Caco-2 (cell line): ENCODE data around the gene CCDC174. TPM values are rescaled to one million over a fixed set of nuclear protein-coding genes. Genes with fewer than 3 reads are reported as not detected.

Source experiments
- BruUV-seq: library from RNA; stranded (reverse); fragments of 400-500 nt; replicated peaks from 2 replicates; lab custom pipeline; 2021; lab: Mats Ljungman, UMichigan
- CTCF ChIA-PET: fragments of 300-600 bp; sonication (Branson Sonifier 250); formaldehyde crosslinking; loops from one replicate; lab custom pipeline; 2022; ENCODE audit warnings: antibody characterized with exemption; lab: Charles Lee
- POLR2A ChIA-PET: fragments of 300-600 bp; sonication (Branson Sonifier 250); formaldehyde crosslinking; loops from one replicate; lab custom pipeline; 2022; ENCODE audit warnings: antibody characterized with exemption; lab: Charles Lee
- DNase-seq, 2 experiments: peaks; one replicate each; pipeline versions ENCODE4 v3.0.0 to v3.0.0-alpha.2; 2020 to 2022
- H3K27me3 ChIP-seq: replicated peaks from 2 replicates; pipeline ENCODE4 v1.6.0; 2011; ENCODE audit warnings: low read length; ENCODE audit not compliant: control insufficient read depth, insufficient read depth
- H3K36me3 ChIP-seq: 2 replicates; pipeline ENCODE4 v1.5.1; 2011; ENCODE audit warnings: low read length; ENCODE audit not compliant: control insufficient read depth, insufficient read depth
- H3K4me1 ChIP-seq: fragments of 250-450 bp; sonication (Bioruptor Pico); 2 replicates; pipeline ENCODE4 v1.5.1; 2020; ENCODE audit warnings: mild to moderate bottlenecking
- H3K4me3 ChIP-seq: 2 replicates; pipeline ENCODE4 v1.5.1; 2011; ENCODE audit warnings: low read depth, mild to moderate bottlenecking, control low read depth, low read length
- H3K9me3 ChIP-seq: fragments of 250-450 bp; sonication (Bioruptor Pico); 2 replicates; pipeline ENCODE4 v1.5.1; 2020; ENCODE audit warnings: mild to moderate bottlenecking, moderate library complexity
- H3K27ac Mint-ChIP-seq: one replicate; pipeline ENCODE4 v1.8.0; 2022; ENCODE audit warnings: mixed read lengths; ENCODE audit not compliant: unreplicated experiment
- H3K27me3 Mint-ChIP-seq: one replicate; pipeline ENCODE4 v1.8.0; 2022; ENCODE audit warnings: mixed read lengths; ENCODE audit not compliant: insufficient read depth, unreplicated experiment
- H3K36me3 Mint-ChIP-seq: one replicate; pipeline ENCODE4 v1.8.0; 2022; ENCODE audit warnings: mild to moderate bottlenecking, mixed read lengths; ENCODE audit not compliant: insufficient read depth, unreplicated experiment
- H3K4me1 Mint-ChIP-seq: one replicate; pipeline ENCODE4 v1.8.0; 2022; ENCODE audit warnings: low read depth, mixed read lengths; ENCODE audit not compliant: unreplicated experiment
- H3K4me3 Mint-ChIP-seq: one replicate; pipeline ENCODE4 v1.8.0; 2022; ENCODE audit warnings: mild to moderate bottlenecking, moderate library complexity, mixed read lengths; ENCODE audit not compliant: unreplicated experiment
- H3K9me3 Mint-ChIP-seq: one replicate; pipeline ENCODE4 v1.8.0; 2022; ENCODE audit warnings: mixed read lengths; ENCODE audit not compliant: unreplicated experiment
- intact Hi-C: fragments of 100-400 bp; cut with micrococcal nuclease; formaldehyde crosslinking; loops from one replicate; pipeline ENCODE4 v1.10.0; 2022; ENCODE audit not compliant: unreplicated experiment
- total RNA-seq: library from RNA; stranded (reverse); gene quantifications from 2 replicates; pipeline ENCODE4 v1.2.3, GENCODE V29; 2022
- TF ChIP-seq, protein P1 (sequence below), 2 experiments: fragments of 200-600 bp in 1 of 2; IDR thresholded peaks; 1 replicate in 1 of 2; 2 replicates in 1 of 2; pipeline versions ENCODE4 v1.5.1 to v1.8.0; 2011 to 2022; ENCODE audit warnings: antibody characterized with exemption in 1 of 2, control low read depth in 1 of 2, inconsistent platforms in 1 of 2, low read depth in 1 of 2, low read length in 1 of 2, mild to moderate bottlenecking in 1 of 2, moderate library complexity in 1 of 2; ENCODE audit not compliant: insufficient read depth in 1 of 2, severe bottlenecking in 1 of 2, unreplicated experiment in 1 of 2

CCDC174 gene
- total RNA-seq, 1 experiment from 2014 or later, result 22.4 TPM

DNA sequence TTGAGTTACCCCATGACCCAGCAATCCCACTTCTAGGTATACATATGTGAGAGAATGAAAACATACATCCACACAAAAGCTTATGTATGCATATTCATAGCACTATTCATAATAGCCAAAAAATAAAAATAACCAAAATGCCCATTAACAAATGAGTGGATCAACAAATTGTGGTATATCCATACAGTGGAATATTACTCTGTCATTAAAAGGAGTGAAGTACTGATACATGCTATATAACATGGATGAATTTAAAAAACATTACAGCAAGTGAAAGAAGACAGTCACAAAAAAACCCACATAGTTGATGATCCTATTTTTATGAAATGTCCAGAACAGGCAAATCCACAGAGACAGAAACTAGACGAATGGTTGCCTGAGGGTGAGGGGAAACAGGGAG is 28.6 kb downstream of the CCDC174 start:
- intact Hi-C loops, result no loop called here
- Histone ChIP-seq H3K4me3 (no peak overlapping the region), H3K9me3 (no peaks in the 10 kb centered on the region; the same call in 1 of the 2 replicates), H3K27me3 (no peaks in the 10 kb centered on the region), H3K36me3 (no peaks in the 10 kb centered on the region), H3K4me1 (peaks cover 22% of the 10 kb centered on the region)
- peaks cover 32% of the 10 kb centered on the region for H3K4me1 Mint-ChIP-seq
- TF ChIP-seq, protein P1, sequence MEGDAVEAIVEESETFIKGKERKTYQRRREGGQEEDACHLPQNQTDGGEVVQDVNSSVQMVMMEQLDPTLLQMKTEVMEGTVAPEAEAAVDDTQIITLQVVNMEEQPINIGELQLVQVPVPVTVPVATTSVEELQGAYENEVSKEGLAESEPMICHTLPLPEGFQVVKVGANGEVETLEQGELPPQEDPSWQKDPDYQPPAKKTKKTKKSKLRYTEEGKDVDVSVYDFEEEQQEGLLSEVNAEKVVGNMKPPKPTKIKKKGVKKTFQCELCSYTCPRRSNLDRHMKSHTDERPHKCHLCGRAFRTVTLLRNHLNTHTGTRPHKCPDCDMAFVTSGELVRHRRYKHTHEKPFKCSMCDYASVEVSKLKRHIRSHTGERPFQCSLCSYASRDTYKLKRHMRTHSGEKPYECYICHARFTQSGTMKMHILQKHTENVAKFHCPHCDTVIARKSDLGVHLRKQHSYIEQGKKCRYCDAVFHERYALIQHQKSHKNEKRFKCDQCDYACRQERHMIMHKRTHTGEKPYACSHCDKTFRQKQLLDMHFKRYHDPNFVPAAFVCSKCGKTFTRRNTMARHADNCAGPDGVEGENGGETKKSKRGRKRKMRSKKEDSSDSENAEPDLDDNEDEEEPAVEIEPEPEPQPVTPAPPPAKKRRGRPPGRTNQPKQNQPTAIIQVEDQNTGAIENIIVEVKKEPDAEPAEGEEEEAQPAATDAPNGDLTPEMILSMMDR (IDR thresholded peaks at IDR 0.05; ENCODE audit: insufficient read depth in 1 of 2, low read depth in 1 of 2, low read length in 1 of 2, severe bottlenecking in 1 of 2, unreplicated experiment in 1 of 2), result no peak
- H3K4me3 Mint-ChIP-seq, result no peak overlapping the region
- H3K27ac Mint-ChIP-seq, result no peak overlapping the region
- no peaks in the 10 kb centered on the region for H3K9me3 Mint-ChIP-seq
- POLR2A ChIA-PET, result no interaction called here
- no peak for DNase-seq
- H3K36me3 Mint-ChIP-seq, result peaks cover 11% of the 10 kb centered on the region
- CTCF ChIA-PET, result no interaction called here
- no TSS peak for BruUV-seq
- no peaks in the 10 kb centered on the region for H3K27me3 Mint-ChIP-seq

DNA sequence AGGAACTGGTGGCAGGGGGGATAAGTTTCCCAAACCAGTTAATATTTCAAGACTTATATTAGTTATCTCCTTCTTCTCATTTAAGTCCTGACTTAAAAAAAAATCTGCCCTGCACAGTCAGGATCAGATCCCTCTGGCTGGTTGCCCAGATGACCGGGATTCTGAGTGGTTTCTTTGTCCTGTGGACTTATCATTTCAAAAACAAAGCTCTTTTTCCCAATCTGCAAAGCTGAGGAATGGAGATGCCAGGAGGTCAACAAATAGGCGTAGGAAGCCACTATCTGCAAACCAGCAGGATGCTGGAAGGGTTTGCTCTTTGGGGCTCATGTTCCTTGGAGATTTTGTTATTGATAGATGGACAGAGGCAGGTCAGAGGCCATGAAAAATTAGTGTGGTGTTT is 29.2 kb downstream of the CCDC174 start:
- H3K4me1 Mint-ChIP-seq, result peaks cover 32% of the 10 kb centered on the region
- H3K4me1 ChIP-seq, result peaks cover 22% of the 10 kb centered on the region
- H3K27ac Mint-ChIP-seq, result no peak overlapping the region
- no peak for DNase-seq
- BruUV-seq, result no TSS peak
- H3K27me3 ChIP-seq, result no peaks in the 10 kb centered on the region
- H3K4me3 Mint-ChIP-seq, result no peak overlapping the region
- no peaks in the 10 kb centered on the region for H3K9me3 Mint-ChIP-seq
- peaks cover 11% of the 10 kb centered on the region for H3K36me3 Mint-ChIP-seq
- no peaks in the 10 kb centered on the region for H3K27me3 Mint-ChIP-seq
- H3K9me3 ChIP-seq, result no peaks in the 10 kb centered on the region; the same call in 1 of the 2 replicates
- intact Hi-C loops, result no loop called here
- ChIA-PET POLR2A (no interaction called here), CTCF (no interaction called here)
- no peak overlapping the region for H3K4me3 ChIP-seq
- TF ChIP-seq, protein P1 (IDR thresholded peaks at IDR 0.05; ENCODE audit: insufficient read depth in 1 of 2, low read depth in 1 of 2, low read length in 1 of 2, severe bottlenecking in 1 of 2, unreplicated experiment in 1 of 2), result no peak
- H3K36me3 ChIP-seq, result no peaks in the 10 kb centered on the region

DNA sequence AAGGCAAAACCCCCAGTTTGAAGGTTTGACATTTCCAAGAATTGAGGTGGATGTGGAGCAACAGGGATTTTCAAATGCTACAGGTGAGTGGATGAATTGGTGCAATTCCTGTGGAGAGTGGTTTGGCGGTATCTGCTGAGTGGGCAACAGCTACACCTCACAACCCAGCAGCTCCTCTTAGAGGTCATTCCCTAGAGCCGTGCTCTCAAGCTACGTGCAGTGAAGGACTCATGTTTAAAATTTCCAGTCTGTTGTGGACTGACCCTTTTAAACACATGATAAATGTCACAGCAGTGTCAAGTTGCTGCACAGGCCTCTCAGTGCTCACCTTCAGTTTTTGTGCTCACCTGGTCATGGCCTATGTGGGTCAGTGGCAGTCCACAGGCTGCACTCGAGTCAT is 32.9 kb downstream of the CCDC174 start:
- no peaks in the 10 kb centered on the region for H3K36me3 ChIP-seq
- ChIA-PET CTCF (no interaction called here), POLR2A (no interaction called here)
- TF ChIP-seq, protein P1 (IDR thresholded peaks at IDR 0.05; ENCODE audit: insufficient read depth in 1 of 2, low read depth in 1 of 2, low read length in 1 of 2, severe bottlenecking in 1 of 2, unreplicated experiment in 1 of 2), result no peak
- intact Hi-C loops, result no loop called here
- H3K27ac Mint-ChIP-seq, result no peak overlapping the region
- no TSS peak for BruUV-seq
- no peak overlapping the region for H3K4me3 ChIP-seq
- peaks cover 2% of the 10 kb centered on the region for H3K27me3 Mint-ChIP-seq
- no peaks in the 10 kb centered on the region for H3K4me1 ChIP-seq
- H3K9me3 ChIP-seq, result no peaks in the 10 kb centered on the region; the same call in 1 of the 2 replicates
- no peaks in the 10 kb centered on the region for H3K27me3 ChIP-seq
- H3K4me3 Mint-ChIP-seq, result no peak overlapping the region
- H3K4me1 Mint-ChIP-seq, result no peaks in the 10 kb centered on the region
- no peaks in the 10 kb centered on the region for H3K36me3 Mint-ChIP-seq
- no peaks in the 10 kb centered on the region for H3K9me3 Mint-ChIP-seq
- DNase-seq, result no peak
